ENCODE data around the gene KCTD20. TPM values are rescaled to one million over a fixed set of nuclear protein-coding genes. Genes with fewer than 3 reads are reported as not detected.

The KCTD20 gene
- total RNA-seq, 1 donor from 2014 or later, result 64.2 TPM

- H3K27ac ChIP-seq (ENCODE audit: low read depth, low read length), result no peak overlapping the region
- H3K9ac ChIP-seq (ENCODE audit: low read depth in 1 of 3, low read length in 3 of 3), result no peak overlapping the region
- H3K4me1 ChIP-seq (ENCODE audit: control insufficient read depth in 3 of 3, insufficient read depth in 3 of 3, low read length in 3 of 3), result no peaks in the 10 kb centered on the region
- H3K36me3 ChIP-seq (ENCODE audit: control insufficient read depth in 3 of 3, insufficient read depth in 3 of 3, low read length in 3 of 3), result peaks cover 11 to 30% (median 30%) of the 10 kb centered on the region in 3 donors
- no peak overlapping the region for H3K4me3 ChIP-seq (ENCODE audit: low read length in 3 of 3)
- H3K9me3 ChIP-seq (ENCODE audit: control insufficient read depth in 3 of 3, low read length in 3 of 3), result no peaks in the 10 kb centered on the region
- H3K27me3 ChIP-seq (ENCODE audit: control insufficient read depth in 3 of 3, insufficient read depth in 3 of 3, low read length in 3 of 3), result no peaks in the 10 kb centered on the region
These were observed 76.6 kb downstream of the KCTD20 start for GRCh38 chr6:36519352-36519751.

- no peak overlapping the region for H3K4me3 ChIP-seq (ENCODE audit: low read length in 3 of 3)
- no peaks in the 10 kb centered on the region for H3K9me3 ChIP-seq (ENCODE audit: control insufficient read depth in 3 of 3, low read length in 3 of 3)
- no peaks in the 10 kb centered on the region for H3K27me3 ChIP-seq (ENCODE audit: control insufficient read depth in 3 of 3, insufficient read depth in 3 of 3, low read length in 3 of 3)
- no peak overlapping the region for H3K27ac ChIP-seq (ENCODE audit: low read depth, low read length)
- H3K9ac ChIP-seq (ENCODE audit: low read depth in 1 of 3, low read length in 3 of 3), result no peak overlapping the region
- peaks cover 4 to 6% (median 6%) of the 10 kb centered on the region in 3 donors for H3K4me1 ChIP-seq (ENCODE audit: control insufficient read depth in 3 of 3, insufficient read depth in 3 of 3, low read length in 3 of 3)
- peaks cover 12 to 28% (median 23%) of the 10 kb centered on the region in 3 donors for H3K36me3 ChIP-seq (ENCODE audit: control insufficient read depth in 3 of 3, insufficient read depth in 3 of 3, low read length in 3 of 3)
These were observed 80.7 kb downstream of the KCTD20 start for GRCh38 chr6:36523451-36523850.

DNA sequence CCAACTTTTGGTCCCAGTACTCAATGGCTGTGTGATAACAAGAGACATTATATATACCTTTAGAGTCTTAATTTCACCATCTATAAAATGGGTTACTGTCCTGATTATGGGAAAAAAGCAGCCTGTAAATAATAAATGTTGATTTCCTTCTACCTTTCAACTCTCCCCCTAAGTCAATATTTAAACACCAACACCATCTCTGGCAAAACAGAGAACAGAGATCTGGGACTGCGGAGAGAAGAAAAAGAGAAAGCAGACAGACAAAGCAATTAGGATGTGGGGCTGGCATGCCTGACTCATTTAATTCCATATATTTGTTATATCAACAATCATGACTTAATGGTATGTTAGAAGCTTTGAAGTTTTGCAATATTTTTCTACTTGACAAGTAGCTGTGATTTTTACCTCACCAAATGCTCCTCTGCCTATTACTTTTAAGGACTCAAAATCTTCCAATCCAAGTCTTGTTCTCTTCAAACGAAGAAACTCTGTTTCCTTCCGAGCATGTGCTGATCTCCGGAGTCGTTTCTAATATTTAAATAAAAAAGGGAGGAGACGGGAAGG, 81.2 kb downstream of the KCTD20 start:
- H3K9ac ChIP-seq (ENCODE audit: low read depth in 1 of 3, low read length in 3 of 3), result no peak overlapping the region
- peaks cover 12 to 28% (median 21%) of the 10 kb centered on the region in 3 donors for H3K36me3 ChIP-seq (ENCODE audit: control insufficient read depth in 3 of 3, insufficient read depth in 3 of 3, low read length in 3 of 3)
- H3K27me3 ChIP-seq (ENCODE audit: control insufficient read depth in 3 of 3, insufficient read depth in 3 of 3, low read length in 3 of 3), result no peaks in the 10 kb centered on the region
- peaks cover 5 to 7% (median 7%) of the 10 kb centered on the region in 3 donors for H3K4me1 ChIP-seq (ENCODE audit: control insufficient read depth in 3 of 3, insufficient read depth in 3 of 3, low read length in 3 of 3)
- no peaks in the 10 kb centered on the region for H3K9me3 ChIP-seq (ENCODE audit: control insufficient read depth in 3 of 3, low read length in 3 of 3)
- no peak overlapping the region for H3K4me3 ChIP-seq (ENCODE audit: low read length in 3 of 3)
- H3K27ac ChIP-seq (ENCODE audit: low read depth, low read length), result no peak overlapping the region

DNA sequence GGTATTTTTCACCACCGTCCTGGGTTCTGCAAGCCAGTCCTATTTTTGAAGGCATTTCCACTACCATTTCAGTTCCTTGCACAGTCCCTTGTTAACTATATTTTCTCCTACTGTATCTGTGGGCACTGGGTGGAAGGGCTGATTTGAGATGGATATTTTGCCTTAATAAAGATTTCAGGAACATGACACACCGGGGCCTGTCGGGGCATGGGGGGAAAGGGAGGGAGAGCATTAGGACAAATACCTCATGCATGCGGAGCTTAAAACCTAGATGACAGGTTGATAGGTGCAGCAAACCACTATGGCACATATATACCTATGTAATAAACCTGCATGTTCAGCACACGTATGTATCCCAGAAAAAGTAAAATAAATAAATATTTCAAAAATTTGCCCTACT, 82.1 kb downstream of the KCTD20 start:
- Histone ChIP-seq H3K9ac (ENCODE audit: low read depth in 1 of 3, low read length in 3 of 3) (no peak overlapping the region), H3K27me3 (ENCODE audit: control insufficient read depth in 3 of 3, insufficient read depth in 3 of 3, low read length in 3 of 3) (no peaks in the 10 kb centered on the region), H3K9me3 (ENCODE audit: control insufficient read depth in 3 of 3, low read length in 3 of 3) (no peaks in the 10 kb centered on the region), H3K27ac (ENCODE audit: low read depth, low read length) (no peak overlapping the region), H3K4me3 (ENCODE audit: low read length in 3 of 3) (no peak overlapping the region), H3K4me1 (ENCODE audit: control insufficient read depth in 3 of 3, insufficient read depth in 3 of 3, low read length in 3 of 3) (peaks cover 5 to 7% (median 7%) of the 10 kb centered on the region in 3 donors), H3K36me3 (ENCODE audit: control insufficient read depth in 3 of 3, insufficient read depth in 3 of 3, low read length in 3 of 3) (peaks cover 12 to 24% (median 17%) of the 10 kb centered on the region in 3 donors)

GRCh38 chr6:36525346-36525745, 82.5 kb downstream of the KCTD20 start:
- no peak overlapping the region for H3K4me3 ChIP-seq (ENCODE audit: low read length in 3 of 3)
- no peaks in the 10 kb centered on the region for H3K27me3 ChIP-seq (ENCODE audit: control insufficient read depth in 3 of 3, insufficient read depth in 3 of 3, low read length in 3 of 3)
- no peak overlapping the region for H3K9ac ChIP-seq (ENCODE audit: low read depth in 1 of 3, low read length in 3 of 3)
- H3K36me3 ChIP-seq (ENCODE audit: control insufficient read depth in 3 of 3, insufficient read depth in 3 of 3, low read length in 3 of 3), result peaks cover 12 to 19% (median 17%) of the 10 kb centered on the region in 3 donors
- peaks cover 5 to 7% (median 7%) of the 10 kb centered on the region in 3 donors for H3K4me1 ChIP-seq (ENCODE audit: control insufficient read depth in 3 of 3, insufficient read depth in 3 of 3, low read length in 3 of 3)
- H3K9me3 ChIP-seq (ENCODE audit: control insufficient read depth in 3 of 3, low read length in 3 of 3), result no peaks in the 10 kb centered on the region
- no peak overlapping the region for H3K27ac ChIP-seq (ENCODE audit: low read depth, low read length)

DNA sequence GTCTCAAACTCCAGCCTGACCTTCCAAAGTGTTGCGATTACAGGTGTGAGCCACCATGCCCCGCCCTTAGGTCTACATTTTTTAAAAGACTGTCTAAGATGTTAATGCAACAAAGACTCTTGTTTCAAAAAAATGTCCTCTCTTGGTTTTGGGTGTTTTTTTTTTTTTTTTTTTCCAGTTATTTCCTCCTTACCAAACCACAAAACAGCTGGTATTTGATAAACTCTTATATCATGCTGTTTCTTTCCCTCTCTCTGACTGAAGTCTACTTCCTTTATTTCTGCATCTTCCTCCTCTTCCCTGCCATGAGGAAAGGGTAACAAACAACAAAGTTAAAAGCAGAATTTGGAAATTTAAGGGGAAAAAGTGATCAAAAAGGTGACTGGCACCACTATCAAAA, 83.3 kb downstream of the KCTD20 start:
- no peak overlapping the region for H3K4me3 ChIP-seq (ENCODE audit: low read length in 3 of 3)
- no peak overlapping the region for H3K9ac ChIP-seq (ENCODE audit: low read depth in 1 of 3, low read length in 3 of 3)
- peaks cover 12 to 15% (median 12%) of the 10 kb centered on the region in 3 donors for H3K36me3 ChIP-seq (ENCODE audit: control insufficient read depth in 3 of 3, insufficient read depth in 3 of 3, low read length in 3 of 3)
- H3K27ac ChIP-seq (ENCODE audit: low read depth, low read length), result no peak overlapping the region
- H3K4me1 ChIP-seq (ENCODE audit: control insufficient read depth in 3 of 3, insufficient read depth in 3 of 3, low read length in 3 of 3), result peaks cover 5 to 7% (median 7%) of the 10 kb centered on the region in 3 donors
- H3K9me3 ChIP-seq (ENCODE audit: control insufficient read depth in 3 of 3, low read length in 3 of 3), result no peaks in the 10 kb centered on the region
- H3K27me3 ChIP-seq (ENCODE audit: control insufficient read depth in 3 of 3, insufficient read depth in 3 of 3, low read length in 3 of 3), result no peaks in the 10 kb centered on the region

- Histone ChIP-seq H3K4me1 (ENCODE audit: control insufficient read depth in 3 of 3, insufficient read depth in 3 of 3, low read length in 3 of 3) (peaks cover 2% of the 10 kb centered on the region in 3 donors), H3K4me3 (ENCODE audit: low read length in 3 of 3) (no peak overlapping the region), H3K36me3 (ENCODE audit: control insufficient read depth in 3 of 3, insufficient read depth in 3 of 3, low read length in 3 of 3) (peaks cover 2 to 3% (median 3%) of the 10 kb centered on the region in 3 donors), H3K27ac (ENCODE audit: low read depth, low read length) (no peak overlapping the region), H3K27me3 (ENCODE audit: control insufficient read depth in 3 of 3, insufficient read depth in 3 of 3, low read length in 3 of 3) (no peaks in the 10 kb centered on the region), H3K9me3 (ENCODE audit: control insufficient read depth in 3 of 3, low read length in 3 of 3) (no peaks in the 10 kb centered on the region), H3K9ac (ENCODE audit: low read depth in 1 of 3, low read length in 3 of 3) (no peak overlapping the region)
These were observed 90.5 kb downstream of the KCTD20 start for GRCh38 chr6:36533321-36533720.

GRCh38 chr6:36536873-36537547, 94.2 kb downstream of the KCTD20 start:
- Histone ChIP-seq H3K4me1 (ENCODE audit: control insufficient read depth in 3 of 3, insufficient read depth in 3 of 3, low read length in 3 of 3) (no peaks in the 10 kb centered on the region), H3K4me3 (ENCODE audit: low read length in 3 of 3) (no peak overlapping the region), H3K36me3 (ENCODE audit: control insufficient read depth in 3 of 3, insufficient read depth in 3 of 3, low read length in 3 of 3) (peaks cover 3 to 18% (median 15%) of the 10 kb centered on the region in 3 donors), H3K27me3 (ENCODE audit: control insufficient read depth in 3 of 3, insufficient read depth in 3 of 3, low read length in 3 of 3) (no peaks in the 10 kb centered on the region), H3K9ac (ENCODE audit: low read depth in 1 of 3, low read length in 3 of 3) (no peak overlapping the region), H3K27ac (ENCODE audit: low read depth, low read length) (no peak overlapping the region), H3K9me3 (ENCODE audit: control insufficient read depth in 3 of 3, low read length in 3 of 3) (no peaks in the 10 kb centered on the region)

DNA sequence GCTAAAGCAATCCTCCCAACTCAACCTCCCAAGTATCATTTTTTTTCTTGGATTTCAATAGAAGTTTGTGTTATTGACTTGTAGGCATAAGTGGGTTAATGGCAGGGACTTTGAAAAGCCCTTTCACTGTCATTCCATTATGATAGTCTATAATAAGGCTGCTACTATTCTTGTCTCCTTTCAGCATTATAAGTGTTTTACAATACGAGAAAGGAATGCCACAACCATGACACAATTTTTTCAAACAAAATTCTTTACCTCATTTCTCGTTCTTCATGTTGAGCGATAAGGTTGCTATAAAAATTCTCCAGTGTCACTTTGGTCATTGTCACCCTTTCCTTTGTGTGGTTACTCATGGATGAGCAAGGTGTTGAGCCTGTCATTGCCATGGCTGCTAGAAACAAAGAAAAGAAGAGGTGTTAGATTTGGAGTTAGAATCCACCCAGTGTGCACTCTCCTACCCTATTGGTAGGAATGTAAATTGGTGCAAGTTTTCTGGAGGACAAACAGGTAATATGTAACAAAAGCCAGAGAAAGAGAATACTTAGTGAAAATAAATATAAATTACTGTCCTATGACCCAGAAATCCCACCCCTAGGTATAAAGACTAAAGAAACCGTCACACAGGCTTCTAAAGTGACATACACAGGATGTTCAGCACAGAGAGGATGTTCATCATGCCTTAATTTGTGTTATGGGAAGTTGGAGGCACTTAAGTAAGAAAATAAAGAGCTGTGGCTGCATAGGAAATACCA, 97.2 kb downstream of the KCTD20 start:
- Histone ChIP-seq H3K36me3 (ENCODE audit: control insufficient read depth in 3 of 3, insufficient read depth in 3 of 3, low read length in 3 of 3) (peaks cover 3 to 18% (median 15%) of the 10 kb centered on the region in 3 donors), H3K27me3 (ENCODE audit: control insufficient read depth in 3 of 3, insufficient read depth in 3 of 3, low read length in 3 of 3) (no peaks in the 10 kb centered on the region), H3K27ac (ENCODE audit: low read depth, low read length) (no peak overlapping the region), H3K9ac (ENCODE audit: low read depth in 1 of 3, low read length in 3 of 3) (no peak overlapping the region), H3K4me1 (ENCODE audit: control insufficient read depth in 3 of 3, insufficient read depth in 3 of 3, low read length in 3 of 3) (peaks cover 5 to 6% (median 5%) of the 10 kb centered on the region in 3 donors), H3K4me3 (ENCODE audit: low read length in 3 of 3) (no peak overlapping the region), H3K9me3 (ENCODE audit: control insufficient read depth in 3 of 3, low read length in 3 of 3) (no peaks in the 10 kb centered on the region)
